Endothelial cell of umbilical vein (primary cell): Measurements from ENCODE around the gene CCDC190. TPM values are rescaled to one million over a fixed set of nuclear protein-coding genes. Genes with fewer than 3 reads are reported as not detected.

Experiments
- BruUV-seq: library from RNA; stranded (reverse); fragments of 400-500 nt; replicated peaks from 2 replicates; lab custom pipeline; 2021; lab: Mats Ljungman, UMichigan
- CTCF ChIA-PET: fragments of 300-600, 350-600 bp; sonication (Branson Sonifier 250); formaldehyde crosslinking; loops from one replicate; lab custom pipeline; 2021; ENCODE audit warnings: antibody characterized with exemption, inconsistent platforms; lab: Charles Lee
- POLR2A ChIA-PET: fragments of 300-600, 350-600 bp; sonication (Branson Sonifier 250); formaldehyde crosslinking; loops from one replicate; lab custom pipeline; 2021; ENCODE audit warnings: antibody characterized with exemption, inconsistent platforms; lab: Charles Lee
- DNase-seq: peaks from one replicate; pipeline ENCODE4 v3.0.0-alpha.2; 2011; ENCODE audit warnings: low read depth, low spot score
- FAIRE-seq: peaks from 2 replicates; lab custom pipeline; 2011; peaks lifted over from hg19 to GRCh38; lab: Jason Lieb, UNC
- H2AFZ ChIP-seq: 2 replicates; pipeline ENCODE4 v1.6.0; 2012; ENCODE audit warnings: low read depth, low read length, control low read depth, inconsistent platforms
- H3K27ac ChIP-seq: 2 replicates; pipeline ENCODE4 v1.5.1; 2011; ENCODE audit warnings: low read depth, mild to moderate bottlenecking, control low read depth, low read length, moderate library complexity; ENCODE audit not compliant: insufficient read depth
- H3K27me3 ChIP-seq, 2 experiments: 2 replicates each; pipeline versions ENCODE4 v1.6.0 to v1.6.1; 2011; ENCODE audit warnings: low read length in 2 of 2, mixed read lengths in 1 of 2; ENCODE audit not compliant: control insufficient read depth in 2 of 2, insufficient read depth in 2 of 2
- H3K36me3 ChIP-seq, 2 experiments: 2 replicates in 1 of 2; 3 replicates in 1 of 2; pipeline ENCODE4 v1.5.1; 2011; ENCODE audit warnings: low read length in 2 of 2, mild to moderate bottlenecking in 1 of 2, moderate library complexity in 1 of 2; ENCODE audit not compliant: control insufficient read depth in 2 of 2, insufficient read depth in 2 of 2; ENCODE audit errors: extremely low read depth in 1 of 2
- H3K4me1 ChIP-seq: 3 replicates; pipeline ENCODE4 v1.5.1; 2011; ENCODE audit warnings: mild to moderate bottlenecking, low read length; ENCODE audit not compliant: control insufficient read depth, insufficient read depth; ENCODE audit errors: extremely low read depth
- H3K4me2 ChIP-seq: 2 replicates; pipeline ENCODE4 v1.6.1; 2011; ENCODE audit warnings: low read length, control low read depth, mixed read lengths; ENCODE audit not compliant: insufficient read depth
- H3K4me3 ChIP-seq, 3 experiments: fragments of 200-600 bp in 1 of 3; sonication (generic), shearing (Covaris generic) in 1 of 3; replicated peaks in 1 of 3; 2 replicates each; pipeline ENCODE4 v1.5.1; 2011 to 2016; ENCODE audit warnings: control low read depth in 3 of 3, low read length in 3 of 3, mild to moderate bottlenecking in 2 of 3, inconsistent platforms in 1 of 3, low read depth in 1 of 3, moderate library complexity in 1 of 3; ENCODE audit not compliant: insufficient read depth in 1 of 3
- H3K79me2 ChIP-seq: 2 replicates; pipeline ENCODE4 v1.6.0; 2012; ENCODE audit warnings: low read length, inconsistent platforms; ENCODE audit not compliant: control insufficient read depth, insufficient read depth
- H3K9ac ChIP-seq: replicated peaks from 2 replicates; pipeline ENCODE3; 2011; ENCODE audit warnings: low read length, control low read depth; ENCODE audit not compliant: insufficient read depth; ENCODE audit errors: extremely low read depth
- H3K9me1 ChIP-seq: replicated peaks from 3 replicates; pipeline ENCODE4 v1.6.0; 2011; ENCODE audit warnings: mild to moderate bottlenecking, low read length; ENCODE audit not compliant: control insufficient read depth, insufficient read depth; ENCODE audit errors: extremely low read depth
- H3K9me3 ChIP-seq: replicated peaks from 2 replicates; pipeline ENCODE4 v1.5.1; 2012; ENCODE audit warnings: low read length, inconsistent platforms; ENCODE audit not compliant: control insufficient read depth, insufficient read depth
- H4K20me1 ChIP-seq: replicated peaks from 2 replicates; pipeline ENCODE3; 2011; ENCODE audit warnings: mild to moderate bottlenecking, low read length; ENCODE audit not compliant: control insufficient read depth, insufficient read depth; ENCODE audit errors: extremely low read depth
- CTCF ChIP-seq, 2 donors: IDR thresholded peaks; 1 replicate in 1 of 2; 2 replicates in 1 of 2; pipeline ENCODE4 v1.5.1; 2011; ENCODE audit warnings: low read length in 2 of 2, mild to moderate bottlenecking in 2 of 2, moderate library complexity in 2 of 2, control low read depth in 1 of 2, inconsistent platforms in 1 of 2, low read depth in 1 of 2; ENCODE audit not compliant: insufficient read depth in 1 of 2; ENCODE audit errors: extremely low read depth in 1 of 2
- EZH2 ChIP-seq: IDR thresholded peaks from 2 replicates; pipeline ENCODE4 v1.6.1; 2012; ENCODE audit warnings: borderline replicate concordance, low read depth, mild to moderate bottlenecking, moderate library complexity, low read length, inconsistent platforms; ENCODE audit not compliant: severe bottlenecking
- FOS ChIP-seq: IDR thresholded peaks from 2 replicates; pipeline ENCODE4 v1.6.1; 2011; ENCODE audit warnings: mild to moderate bottlenecking, low read length, moderate library complexity, borderline replicate concordance; ENCODE audit not compliant: insufficient read depth
- GATA2 ChIP-seq: IDR thresholded peaks from 2 replicates; pipeline ENCODE4 v1.7.0; 2011; ENCODE audit warnings: low read depth, mild to moderate bottlenecking, moderate library complexity, mixed read lengths, low read length; ENCODE audit not compliant: insufficient read length, insufficient read depth
- JUN ChIP-seq: IDR thresholded peaks from 2 replicates; pipeline ENCODE4 v1.6.1; 2011; ENCODE audit warnings: borderline replicate concordance, low read depth; ENCODE audit not compliant: insufficient read length, insufficient read depth
- MYC ChIP-seq: IDR thresholded peaks from one replicate; pipeline ENCODE4 v1.6.1; 2011; ENCODE audit warnings: mild to moderate bottlenecking, low read depth, low read length
- POLR2A ChIP-seq: IDR thresholded peaks from 2 replicates; pipeline ENCODE4 v1.6.1; 2012; ENCODE audit warnings: low read depth, mild to moderate bottlenecking, control low read depth, low read length
- POLR2AphosphoS5 ChIP-seq: IDR thresholded peaks from 2 replicates; pipeline ENCODE4 v1.6.1; 2012; ENCODE audit warnings: low read depth, mild to moderate bottlenecking, control low read depth, low read length, moderate library complexity; ENCODE audit not compliant: insufficient read depth
- dilution Hi-C: fragments of 300-500 bp; cut with MboI; formaldehyde crosslinking; loops from one replicate; pipeline ENCODE4 v1.15.0; 2019; ENCODE audit warnings: low sequenced_read_pairs; ENCODE audit not compliant: extremely low pct_ligation_motif_present
- intact Hi-C: fragments of 100-400 bp; cut with micrococcal nuclease; formaldehyde crosslinking; loops from one replicate; pipeline ENCODE4 v1.10.0; 2022
- polyA plus RNA-seq, 4 experiments: library from polyadenylated mRNA; depleted of rRNA in 3 of 4; stranded (reverse) in 3 of 4; unstranded in 1 of 4; fragments of >200 nt; gene quantifications; 2 replicates each; pipeline versions ENCODE4 v1.2.1 to v1.2.3, GENCODE V29; 2011 to 2012; ENCODE audit warnings: missing spikeins in 1 of 4
- total RNA-seq: library from RNA; stranded (reverse); gene quantifications from 2 replicates; pipeline ENCODE4 v1.2.3, GENCODE V29; 2021
- TF ChIP-seq, protein P1 (sequence below): IDR thresholded peaks from 2 replicates; pipeline ENCODE4 v1.6.1; 2011; ENCODE audit not compliant: insufficient read depth, insufficient read length

Gene CCDC190
- total and polyA plus RNA-seq, 2 donors (not counting 3 experiments of a cell fraction or from before 2014, with no cell fraction given), result 3.7 to 9.0 TPM

DNA sequence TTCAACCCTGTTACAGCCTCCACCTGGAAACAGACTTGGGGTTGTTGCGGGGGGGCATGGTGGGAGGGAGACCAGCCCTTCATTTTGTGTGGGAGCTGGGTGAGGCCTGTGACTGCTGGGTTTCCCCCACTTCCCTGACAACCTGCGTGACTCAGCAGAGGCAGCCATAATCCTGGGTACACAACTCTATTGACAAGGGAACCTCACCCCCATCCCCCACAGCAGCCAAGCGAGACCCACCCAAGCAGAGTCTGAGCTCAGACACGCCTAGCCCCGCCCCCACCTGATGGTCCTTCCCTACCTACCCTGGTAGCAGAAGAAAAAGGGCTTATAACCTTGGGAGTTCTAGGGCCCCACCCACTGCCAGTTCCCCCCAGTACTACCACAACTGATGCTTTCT, 8.0 kb upstream of the CCDC190 start:
- no peak for TF ChIP-seq JUN
- no peak for TF ChIP-seq POLR2A
- TF ChIP-seq FOS, result no peak
- no peak for TF ChIP-seq EZH2
- TF ChIP-seq MYC, result no peak
- TF ChIP-seq POLR2AphosphoS5, result no peak
- no peak for TF ChIP-seq CTCF (IDR thresholded peaks at IDR 0.05; ENCODE audit: extremely low read depth in 1 of 2, insufficient read depth in 1 of 2, low read depth in 1 of 2, low read length in 2 of 2)
- no peak for TF ChIP-seq GATA2
- TF ChIP-seq, protein P1, sequence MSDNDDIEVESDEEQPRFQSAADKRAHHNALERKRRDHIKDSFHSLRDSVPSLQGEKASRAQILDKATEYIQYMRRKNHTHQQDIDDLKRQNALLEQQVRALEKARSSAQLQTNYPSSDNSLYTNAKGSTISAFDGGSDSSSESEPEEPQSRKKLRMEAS, result no peak
- DNase-seq (no peak), FAIRE-seq (no peak)
- Histone ChIP-seq H3K9ac (no peak overlapping the region), H3K9me3 (no peaks in the 10 kb centered on the region), H3K36me3 (no peaks in the 10 kb centered on the region), H3K27ac (no peak overlapping the region), H3K79me2 (no peaks in the 10 kb centered on the region), H3K4me2 (no peak overlapping the region), H2AFZ (no peak overlapping the region), H3K27me3 (no peaks in the 10 kb centered on the region), H3K4me3 (no peak overlapping the region), H3K4me1 (peaks cover 11% of the 10 kb centered on the region), H4K20me1 (no peaks in the 10 kb centered on the region), H3K9me1 (no peaks in the 10 kb centered on the region)
- intact Hi-C loops, result no loop called here
- dilution Hi-C loops, result loop anchor here (25.0 kb wide), 1 partner anchor 193 kb away; the partner anchor contains the start of gene RGS4
- POLR2A ChIA-PET, result no interaction called here
- BruUV-seq, result no TSS peak
- CTCF ChIA-PET, result interaction anchor here (2.0 kb wide), 1 partner anchor 10 kb away, joined by 5 read pairs; no protein-coding TSS in a partner anchor
